ENCODE measurements around the gene KAZN. TPM values are rescaled to one million over a fixed set of nuclear protein-coding genes. Genes with fewer than 3 reads are reported as not detected.

The KAZN gene
- total RNA-seq, 3 donors from 2014 or later, result 12.2 to 16.4 (median 16.2) TPM

DNA sequence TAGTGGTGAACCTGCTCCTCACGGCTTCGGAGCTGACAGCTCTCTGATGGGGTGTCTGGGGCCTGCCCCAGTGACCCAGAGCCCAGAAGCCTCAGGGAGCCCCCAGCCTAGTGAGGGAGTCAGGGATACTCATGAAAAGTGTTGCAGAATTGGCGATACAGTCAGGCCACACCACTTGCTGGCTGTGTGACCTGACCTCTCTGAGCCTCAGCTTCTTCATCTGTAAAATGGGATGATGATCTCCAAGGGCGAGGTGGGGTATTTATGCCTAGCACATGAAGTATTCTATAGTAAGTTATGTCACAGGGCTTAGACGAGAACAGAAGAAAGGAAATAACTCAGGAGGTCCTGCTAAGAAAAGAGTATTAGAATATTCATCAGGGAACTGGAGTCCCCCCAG is 556.7 kb downstream of the KAZN start:
- Histone ChIP-seq H3K27me3 (no peaks in the 10 kb centered on the region), H3K36me3 (no peaks in the 10 kb centered on the region), H3K9me3 (no peaks in the 10 kb centered on the region), H3K4me3 (peak overlapping the region in 1 of 3 donors; percentile 96), H3K4me1 (no peaks in the 10 kb centered on the region), H3K27ac (peak overlapping the region; percentile 91 to 93)
- no peak for TF ChIP-seq POLR2AphosphoS5 (IDR thresholded peaks at IDR 0.05)
- no peak for DNase-seq (ENCODE audit: low spot score in 2 of 2)
- intact Hi-C loops (cut with DNase I; ENCODE audit: low total_unique reads), result no loop called here

DNA sequence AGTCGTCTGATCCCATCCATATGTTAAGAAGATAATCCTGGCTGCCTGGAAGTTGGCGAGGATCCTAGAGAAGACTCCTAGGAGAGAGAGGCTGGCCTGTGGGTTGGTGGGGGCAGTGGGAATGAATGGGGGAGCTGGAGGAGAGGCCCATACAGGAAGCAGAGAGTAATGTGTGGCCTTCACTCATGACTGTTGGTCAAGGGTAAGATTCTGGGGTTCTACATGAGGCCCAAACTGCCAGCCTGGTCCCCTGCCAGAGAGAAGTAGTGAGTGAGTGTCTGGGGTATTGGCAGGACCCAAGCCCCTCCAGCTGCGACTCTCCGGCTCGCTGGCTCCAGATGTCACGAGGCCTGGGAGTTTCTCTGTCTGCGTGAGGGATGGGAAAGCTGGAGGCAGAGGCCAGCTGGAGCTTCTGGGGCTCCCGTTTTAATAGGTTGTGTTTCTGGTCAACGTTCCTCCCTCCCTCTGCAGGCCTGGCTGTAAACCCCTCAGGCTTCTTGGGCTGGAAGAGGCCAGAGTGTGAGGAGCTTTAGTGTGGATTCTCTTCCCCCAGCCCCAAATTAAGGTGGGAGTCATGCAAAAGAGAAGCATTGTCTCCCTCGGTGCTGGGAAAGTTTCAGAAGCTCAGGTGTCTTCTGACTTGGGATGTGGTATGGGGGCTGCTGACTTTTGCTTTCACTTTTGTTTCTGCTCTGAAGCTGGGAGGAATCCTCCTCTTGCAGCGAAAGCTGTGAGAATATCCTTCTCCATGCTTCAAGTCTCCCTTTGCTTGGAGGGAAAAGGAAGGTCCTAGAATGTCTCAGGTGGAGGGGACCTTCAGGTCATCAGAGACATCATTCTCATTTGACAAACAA is 557.6 kb downstream of the KAZN start:
- Histone ChIP-seq H3K36me3 (no peaks in the 10 kb centered on the region), H3K9me3 (no peaks in the 10 kb centered on the region), H3K27me3 (no peaks in the 10 kb centered on the region), H3K4me1 (no peaks in the 10 kb centered on the region), H3K27ac (peak overlapping the region; percentile 22 to 46), H3K4me3 (no peak overlapping the region)
- intact Hi-C loops (cut with DNase I; ENCODE audit: low total_unique reads), result no loop called here
- DNase-seq (ENCODE audit: low spot score in 2 of 2), result no peak
- no peak for TF ChIP-seq POLR2A (IDR thresholded peaks at IDR 0.05)
- TF ChIP-seq, protein P1, sequence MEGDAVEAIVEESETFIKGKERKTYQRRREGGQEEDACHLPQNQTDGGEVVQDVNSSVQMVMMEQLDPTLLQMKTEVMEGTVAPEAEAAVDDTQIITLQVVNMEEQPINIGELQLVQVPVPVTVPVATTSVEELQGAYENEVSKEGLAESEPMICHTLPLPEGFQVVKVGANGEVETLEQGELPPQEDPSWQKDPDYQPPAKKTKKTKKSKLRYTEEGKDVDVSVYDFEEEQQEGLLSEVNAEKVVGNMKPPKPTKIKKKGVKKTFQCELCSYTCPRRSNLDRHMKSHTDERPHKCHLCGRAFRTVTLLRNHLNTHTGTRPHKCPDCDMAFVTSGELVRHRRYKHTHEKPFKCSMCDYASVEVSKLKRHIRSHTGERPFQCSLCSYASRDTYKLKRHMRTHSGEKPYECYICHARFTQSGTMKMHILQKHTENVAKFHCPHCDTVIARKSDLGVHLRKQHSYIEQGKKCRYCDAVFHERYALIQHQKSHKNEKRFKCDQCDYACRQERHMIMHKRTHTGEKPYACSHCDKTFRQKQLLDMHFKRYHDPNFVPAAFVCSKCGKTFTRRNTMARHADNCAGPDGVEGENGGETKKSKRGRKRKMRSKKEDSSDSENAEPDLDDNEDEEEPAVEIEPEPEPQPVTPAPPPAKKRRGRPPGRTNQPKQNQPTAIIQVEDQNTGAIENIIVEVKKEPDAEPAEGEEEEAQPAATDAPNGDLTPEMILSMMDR (IDR thresholded peaks at IDR 0.05), result no peak
- no peak for TF ChIP-seq POLR2AphosphoS5 (IDR thresholded peaks at IDR 0.05)

DNA sequence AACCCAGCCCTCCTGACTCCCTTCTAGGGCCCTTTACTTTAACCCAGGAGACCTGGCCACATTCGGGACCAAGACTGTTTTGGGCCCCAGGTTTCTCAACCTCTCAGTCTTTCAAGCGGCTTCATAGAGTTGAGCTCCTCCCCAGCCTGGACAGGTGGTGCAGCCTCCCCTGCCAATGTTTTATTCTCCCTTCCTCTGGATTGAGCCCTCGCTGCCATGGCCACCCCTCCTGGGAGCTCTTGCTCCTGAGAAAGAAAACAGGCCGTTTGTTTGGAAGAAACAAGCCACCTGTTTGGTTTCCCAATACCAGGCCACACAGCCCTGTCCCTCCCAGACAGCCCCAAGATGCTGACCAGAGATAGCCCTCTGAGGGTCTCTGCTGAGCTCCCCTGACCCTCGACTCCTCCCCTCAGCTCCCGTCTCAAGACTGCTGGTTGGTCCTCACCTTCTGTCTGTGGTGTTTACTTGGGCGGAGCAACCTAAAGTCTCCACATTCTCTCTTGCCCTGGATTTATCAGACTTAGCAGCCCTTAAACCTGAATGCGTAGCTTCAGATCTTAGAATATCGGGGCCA is 558.4 kb downstream of the KAZN start:
- DNase-seq (ENCODE audit: low spot score in 2 of 2), result no peak
- intact Hi-C loops (cut with DNase I; ENCODE audit: low total_unique reads), result no loop called here
- Histone ChIP-seq H3K36me3 (no peaks in the 10 kb centered on the region), H3K4me1 (no peaks in the 10 kb centered on the region), H3K27me3 (no peaks in the 10 kb centered on the region), H3K4me3 (no peak overlapping the region), H3K27ac (no peak overlapping the region), H3K9me3 (no peaks in the 10 kb centered on the region)
- TF ChIP-seq, protein P1 (IDR thresholded peaks at IDR 0.05), result no peak
- TF ChIP-seq POLR2A (IDR thresholded peaks at IDR 0.05) (no peak), POLR2AphosphoS5 (IDR thresholded peaks at IDR 0.05) (no peak)

DNA sequence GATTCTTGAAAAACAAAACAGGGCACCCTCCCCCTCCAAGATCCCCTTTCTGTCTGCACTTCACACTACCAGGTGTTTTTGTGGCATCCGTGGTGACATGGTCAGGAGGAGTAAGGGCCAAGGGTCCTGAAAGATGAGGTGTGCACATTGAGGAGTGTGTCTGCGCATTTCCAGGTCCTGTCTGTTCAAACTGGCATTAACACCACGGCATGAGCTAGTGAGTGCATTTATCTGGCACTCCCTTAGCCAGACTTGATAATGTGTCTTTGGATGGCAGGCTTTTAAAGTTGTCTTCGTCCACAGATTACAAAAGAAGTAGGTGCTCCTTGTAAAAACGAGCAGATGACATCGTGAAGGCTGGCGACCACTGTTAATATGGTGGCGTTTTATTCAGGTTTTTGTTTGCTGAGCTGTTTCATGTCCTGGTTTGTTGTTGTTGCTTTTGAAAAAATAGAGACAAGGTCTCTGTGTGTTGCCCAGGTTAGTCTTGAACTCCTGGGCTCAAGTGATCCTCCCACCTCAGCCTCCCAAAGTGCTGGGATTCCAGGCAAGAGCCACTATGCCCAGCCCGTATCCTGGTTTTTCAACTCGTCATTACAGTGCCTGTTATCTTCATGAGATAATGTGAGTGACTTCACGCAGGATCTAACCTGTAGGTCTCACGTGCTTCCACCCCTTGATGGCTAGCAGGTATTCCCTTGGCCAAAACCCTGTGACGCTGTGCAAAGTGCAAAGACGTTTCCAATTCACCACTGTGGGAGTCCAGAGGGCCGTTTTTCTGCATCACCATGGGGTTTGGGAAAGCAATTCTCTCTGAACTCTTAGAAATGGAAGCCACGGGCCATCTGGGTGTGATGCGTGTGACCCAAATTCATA is 559.3 kb downstream of the KAZN start:
- Histone ChIP-seq H3K36me3 (no peaks in the 10 kb centered on the region), H3K4me1 (no peaks in the 10 kb centered on the region), H3K27ac (no peak overlapping the region), H3K9me3 (no peaks in the 10 kb centered on the region), H3K27me3 (no peaks in the 10 kb centered on the region), H3K4me3 (no peak overlapping the region)
- DNase-seq (ENCODE audit: low spot score in 2 of 2), result no peak
- intact Hi-C loops (cut with DNase I; ENCODE audit: low total_unique reads), result no loop called here
- TF ChIP-seq POLR2A (IDR thresholded peaks at IDR 0.05), result no peak
- TF ChIP-seq, protein P1 (IDR thresholded peaks at IDR 0.05), result no peak
- TF ChIP-seq POLR2AphosphoS5 (IDR thresholded peaks at IDR 0.05), result no peak

DNA sequence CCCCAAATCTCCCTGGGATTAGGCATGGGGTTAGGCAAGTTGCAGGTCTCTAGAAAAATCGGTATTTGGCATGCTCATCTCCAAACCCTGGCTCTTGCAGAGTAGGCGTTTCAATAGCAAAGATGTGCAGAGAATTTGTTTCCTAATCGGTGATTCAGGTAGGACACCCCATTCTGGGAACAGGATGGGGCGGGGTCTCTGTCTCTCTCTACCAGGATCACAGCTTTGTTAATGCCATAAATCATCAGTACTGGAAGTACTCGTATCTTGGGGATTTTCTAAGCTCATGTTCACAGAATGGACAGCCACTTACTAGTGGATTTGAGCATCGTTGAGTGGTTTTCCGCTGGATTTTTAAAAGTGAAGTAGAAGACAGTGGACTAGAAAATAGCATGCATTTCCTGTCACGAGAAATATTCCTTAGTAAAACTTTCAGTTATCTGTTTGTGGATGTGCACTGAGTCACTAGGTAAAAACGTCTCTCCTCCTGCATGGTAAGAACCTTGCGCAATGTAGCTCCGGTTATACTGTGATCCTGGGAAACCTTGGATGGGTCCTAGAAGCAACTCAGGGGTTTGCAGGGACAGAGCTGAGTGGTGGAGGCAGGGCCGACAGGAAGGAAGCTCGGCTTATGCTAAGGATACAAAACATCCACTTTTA is 560.2 kb downstream of the KAZN start:
- H3K27ac ChIP-seq, result no peak overlapping the region
- no peak overlapping the region for H3K4me3 ChIP-seq
- H3K4me1 ChIP-seq, result no peaks in the 10 kb centered on the region
- TF ChIP-seq POLR2A (IDR thresholded peaks at IDR 0.05) (no peak), POLR2AphosphoS5 (IDR thresholded peaks at IDR 0.05) (no peak)
- TF ChIP-seq, protein P1 (IDR thresholded peaks at IDR 0.05), result no peak
- H3K27me3 ChIP-seq, result no peaks in the 10 kb centered on the region
- intact Hi-C loops (cut with DNase I; ENCODE audit: low total_unique reads), result no loop called here
- H3K9me3 ChIP-seq, result no peaks in the 10 kb centered on the region
- no peaks in the 10 kb centered on the region for H3K36me3 ChIP-seq
- DNase-seq (ENCODE audit: low spot score in 2 of 2), result no peak
